GM15510 (cell line): ENCODE results near the gene NFRKB.

ENCODE experiments used
- POLR2A ChIP-seq: IDR thresholded peaks from 3 replicates; pipeline ENCODE4 v1.6.1; 2011; ENCODE audit warnings: borderline replicate concordance; ENCODE audit not compliant: insufficient read length; ENCODE audit errors: extremely low read depth

NFRKB gene

DNA sequence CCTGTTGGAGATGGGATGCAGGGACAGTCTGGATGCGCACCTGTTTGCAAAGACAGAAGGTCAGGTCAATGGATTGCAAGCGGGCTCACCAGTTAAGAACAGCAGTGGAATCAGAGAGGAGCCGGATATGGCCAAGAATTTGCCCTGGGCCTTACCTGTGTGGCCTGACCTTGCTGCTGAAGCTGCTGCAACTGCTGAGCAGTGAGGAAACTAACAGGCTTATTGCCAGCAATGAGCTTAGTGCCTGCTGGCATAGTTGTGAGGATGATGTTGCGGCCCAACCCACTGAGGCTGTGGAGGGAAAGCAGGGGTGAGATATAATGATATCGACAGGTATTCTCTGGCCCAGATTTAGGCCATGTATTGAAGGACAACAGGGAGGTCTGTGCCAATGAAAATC, 30.6 kb downstream of the NFRKB start:
- TF ChIP-seq POLR2A = no peak

DNA sequence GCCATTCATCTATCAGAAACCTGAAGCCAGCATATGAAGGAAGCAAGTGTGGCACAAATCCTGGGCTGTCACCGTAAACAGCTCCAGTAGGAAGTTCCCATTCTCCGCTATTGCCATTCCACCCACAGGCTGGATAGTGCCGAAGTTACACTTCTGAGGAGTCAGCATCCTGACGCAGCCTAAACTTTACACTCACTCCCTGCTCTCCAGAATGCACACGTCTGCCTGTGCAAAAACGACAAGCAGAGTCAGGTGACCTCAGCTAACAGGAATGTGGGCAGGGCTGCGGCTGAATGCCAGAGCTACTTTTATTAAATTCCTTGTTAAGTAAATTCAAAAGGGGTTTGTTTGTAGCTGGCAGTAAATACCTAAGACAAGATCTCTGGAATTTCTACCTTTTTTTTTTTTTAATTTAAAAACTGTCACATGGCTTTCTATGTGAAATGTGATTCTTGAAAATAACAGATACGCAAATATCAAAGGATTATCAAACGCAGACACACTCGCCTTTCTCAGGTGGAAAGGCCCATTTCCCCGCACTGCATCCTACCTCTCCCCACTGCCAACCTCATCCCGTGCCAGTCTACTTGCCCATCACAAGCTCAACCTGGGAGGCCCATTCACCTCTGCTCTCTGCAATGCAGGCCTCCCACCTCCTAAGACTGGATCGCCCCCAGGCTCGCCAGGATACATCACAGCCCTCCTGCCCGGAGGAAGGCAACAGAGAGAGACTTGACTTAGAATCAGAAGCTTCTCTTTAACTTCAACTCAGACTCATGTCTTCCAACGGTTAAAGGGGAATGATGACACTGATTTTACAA, 33.5 kb downstream of the NFRKB start:
- TF ChIP-seq POLR2A = no peak

DNA sequence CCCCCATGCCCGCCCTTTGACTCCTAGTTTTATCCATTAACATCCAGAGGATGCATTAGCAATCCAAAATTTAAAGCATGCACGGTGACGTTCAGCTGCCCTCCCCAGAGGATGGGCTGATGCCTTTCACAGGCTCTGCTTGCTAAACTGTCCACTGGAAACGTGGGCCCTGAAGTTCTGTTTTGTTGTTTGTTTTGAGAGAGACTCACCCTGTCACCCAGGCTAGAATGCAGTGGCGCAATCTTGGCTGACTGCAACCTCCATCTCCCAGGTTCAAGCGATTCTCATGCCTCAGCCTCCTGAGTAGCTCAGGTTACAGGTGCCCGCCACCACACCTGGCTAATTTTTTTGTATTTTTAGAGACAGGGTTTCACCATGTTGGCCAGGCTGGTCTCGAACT, 39.3 kb downstream of the NFRKB start:
- TF ChIP-seq POLR2A = no peak

DNA sequence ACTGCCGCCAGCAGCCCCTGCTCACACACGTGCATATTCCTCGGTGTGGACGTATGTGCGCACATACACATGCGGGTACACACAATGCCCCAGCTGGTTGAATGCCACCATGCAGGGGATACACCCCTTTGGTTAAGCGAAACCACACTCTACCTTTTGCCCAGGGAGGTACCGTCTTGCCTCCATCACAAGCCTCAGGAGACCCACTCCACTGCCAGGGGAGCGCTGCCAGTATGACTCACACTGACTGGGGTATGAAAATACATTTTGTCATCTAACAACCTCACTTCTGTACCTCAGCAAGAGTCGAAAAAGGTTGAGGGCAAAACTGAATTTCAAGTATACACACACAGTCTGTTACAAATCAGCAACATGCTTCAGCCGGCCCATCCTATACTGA, 40.3 kb downstream of the NFRKB start:
- no peak for TF ChIP-seq POLR2A

DNA sequence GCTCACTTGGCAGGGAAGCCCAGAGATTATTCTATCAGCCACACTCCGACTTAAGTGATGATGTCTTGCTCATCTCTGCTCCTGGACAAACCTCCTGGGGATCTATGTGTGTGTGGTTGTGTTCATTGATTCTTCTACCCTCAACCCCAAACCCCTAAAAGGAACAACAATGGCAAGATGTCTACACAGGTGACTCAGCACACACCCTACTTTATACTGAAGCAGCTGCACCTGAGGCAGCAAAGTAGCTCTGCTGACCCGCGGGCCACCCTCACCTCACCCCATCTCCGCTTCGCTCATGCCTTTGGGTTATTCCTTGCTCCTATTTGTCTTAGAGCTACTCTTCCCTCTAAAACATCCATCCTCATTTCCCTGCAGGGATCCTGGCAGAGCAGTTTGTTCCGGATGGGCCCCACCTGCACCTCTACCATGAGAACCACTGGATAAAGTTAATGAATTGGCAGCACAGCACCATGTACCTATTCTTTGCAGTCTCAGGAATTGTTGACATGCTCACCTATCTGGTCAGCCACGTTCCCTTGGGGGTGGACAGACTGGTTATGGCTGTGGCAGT, 41.1 kb downstream of the NFRKB start:
- TF ChIP-seq POLR2A = no peak

DNA sequence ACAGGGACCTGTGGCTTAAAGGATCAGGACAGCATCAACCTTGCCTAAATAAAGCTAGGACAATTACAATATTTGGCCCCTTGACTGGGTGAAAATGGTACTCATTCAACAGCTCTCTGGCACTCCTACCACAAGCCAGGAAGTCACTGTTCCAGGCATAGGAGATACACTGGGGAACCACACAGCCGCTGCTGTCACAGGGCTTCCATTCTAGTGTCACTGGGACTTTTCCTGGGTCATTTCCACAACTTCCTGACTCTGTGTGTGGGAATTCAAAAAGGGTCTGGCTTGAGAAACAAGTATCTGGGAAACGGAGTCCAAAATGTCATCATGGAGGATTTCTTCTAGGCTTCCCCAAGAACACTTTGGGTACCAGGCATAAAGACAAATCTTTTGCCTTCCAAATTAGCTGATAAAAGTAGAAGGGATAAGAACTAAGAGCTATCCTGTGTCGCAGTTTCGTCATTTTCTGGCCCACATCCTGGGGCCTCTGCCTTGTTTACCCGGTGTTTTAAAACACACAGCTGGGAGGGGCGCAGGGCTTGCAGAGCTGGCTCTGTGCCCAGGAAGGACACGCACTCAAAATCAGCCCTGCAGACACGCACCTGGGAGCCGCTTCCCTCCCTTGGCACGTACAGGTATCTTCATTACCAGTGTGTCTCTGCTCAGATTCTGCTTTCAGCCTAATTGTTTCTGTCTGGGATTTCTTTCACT, 41.7 kb downstream of the NFRKB start:
- no peak for TF ChIP-seq POLR2A

DNA sequence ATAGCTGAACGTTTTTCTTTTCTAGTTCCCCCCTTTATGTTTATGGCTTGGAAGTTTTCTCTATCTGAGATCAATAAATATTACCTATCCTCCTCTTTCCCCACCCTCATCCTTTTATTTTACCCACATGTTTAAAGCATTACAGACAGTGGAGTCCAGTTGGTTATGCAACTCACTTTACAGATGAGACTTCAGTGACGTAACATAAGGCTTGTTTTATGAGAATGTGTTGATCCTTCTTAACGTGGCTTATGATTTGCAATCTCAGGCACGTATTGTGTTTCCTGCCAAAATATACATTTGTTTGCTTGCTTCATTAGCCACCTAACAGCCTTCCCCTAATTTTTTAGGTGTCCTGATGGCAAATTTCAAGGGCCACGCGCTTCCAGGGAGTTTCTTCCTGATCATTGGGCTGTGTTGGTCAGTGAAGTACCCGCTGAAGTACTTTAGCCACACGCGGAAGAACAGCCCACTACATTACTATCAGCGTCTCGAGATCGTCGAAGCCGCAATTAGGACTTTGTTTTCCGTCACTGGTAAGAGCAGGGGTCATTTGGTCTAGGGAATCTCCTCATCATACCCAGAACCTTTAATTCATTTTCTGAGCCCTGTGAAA, 43.1 kb downstream of the NFRKB start:
- TF ChIP-seq POLR2A = no peak

DNA sequence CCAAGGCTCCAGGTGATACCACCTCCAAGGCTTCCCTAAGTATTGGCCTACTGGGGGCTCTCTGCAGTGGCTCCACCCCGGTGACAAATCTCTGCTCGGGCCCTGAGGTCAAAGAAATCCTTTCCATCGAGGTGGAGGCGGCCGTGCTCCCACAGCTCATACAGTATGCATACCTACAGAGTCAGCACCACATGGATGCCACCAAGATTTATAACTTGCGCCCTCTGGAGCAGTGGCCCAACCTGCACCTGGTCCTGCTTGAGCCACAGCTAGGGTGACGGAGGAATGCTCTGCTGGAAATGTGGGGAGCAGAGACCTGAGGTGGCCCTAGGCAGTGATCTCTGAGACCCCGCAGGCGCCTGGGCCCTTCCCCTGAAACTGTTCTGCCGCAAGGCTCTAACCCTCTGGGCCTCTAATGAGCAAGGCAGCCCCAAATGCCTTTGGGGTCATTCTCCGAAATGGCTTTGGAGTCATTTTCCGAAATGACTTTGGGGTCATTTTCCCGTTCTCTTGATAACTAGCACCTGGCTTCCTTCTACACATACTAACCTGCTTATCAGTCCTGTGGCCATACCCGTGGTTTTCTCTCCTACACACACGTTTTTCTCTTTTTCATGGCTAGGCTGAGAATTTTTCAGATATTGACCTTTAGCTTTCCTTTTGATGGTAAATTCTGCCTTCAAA, 45.8 kb downstream of the NFRKB start:
- no peak for TF ChIP-seq POLR2A

DNA sequence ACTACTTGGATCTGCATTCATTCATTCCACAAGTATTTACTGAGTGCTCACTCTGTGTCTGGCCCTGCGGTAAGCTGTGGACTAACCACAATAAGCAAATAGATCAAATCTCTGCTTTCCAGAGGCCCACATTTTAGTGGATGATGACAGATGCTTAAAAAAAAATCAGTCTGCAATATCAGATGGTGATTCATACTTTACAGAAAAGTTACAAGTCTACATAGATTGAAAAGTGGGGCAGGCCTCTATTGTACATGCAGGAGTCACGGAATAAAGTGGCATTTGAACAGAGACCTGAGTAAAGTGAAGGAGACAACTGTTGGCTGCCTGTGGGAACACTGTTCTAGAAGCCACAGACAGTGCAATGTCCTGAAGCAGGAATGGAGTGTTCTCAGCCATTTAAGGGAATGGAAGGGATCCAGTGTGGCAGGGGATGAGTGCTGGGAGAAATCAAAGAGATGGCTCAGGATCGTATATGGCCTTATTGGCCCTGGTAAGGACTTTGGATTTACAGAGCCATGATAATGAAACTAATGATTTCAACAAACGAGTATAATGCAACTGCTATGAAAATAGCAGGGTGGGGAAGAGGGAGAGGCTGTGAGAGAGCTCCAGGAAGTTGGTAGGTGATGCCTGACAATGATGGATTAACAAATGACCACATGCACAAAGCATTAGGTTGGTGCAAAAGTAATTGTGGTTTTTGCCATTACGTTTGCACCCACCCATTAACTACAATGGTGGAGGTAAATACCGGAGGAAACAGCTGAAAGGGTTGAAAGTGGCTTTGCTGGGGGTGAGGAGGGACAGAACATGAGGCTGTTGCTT, 48.7 kb downstream of the NFRKB start:
- no peak for TF ChIP-seq POLR2A
